HUDEP-2 (cell line): ENCODE data around the gene FAM20C.
A peak's percentile ranks its signal among the peaks of the same experiment; 100 is the strongest.

Experiments used
- DNase-seq, 76 experiments: peaks; one replicate each; lab custom pipeline; 2025; ENCODE audit not compliant: unreplicated experiment in 76 of 76; lab: John Stamatoyannopoulos, UW

The FAM20C gene

DNA sequence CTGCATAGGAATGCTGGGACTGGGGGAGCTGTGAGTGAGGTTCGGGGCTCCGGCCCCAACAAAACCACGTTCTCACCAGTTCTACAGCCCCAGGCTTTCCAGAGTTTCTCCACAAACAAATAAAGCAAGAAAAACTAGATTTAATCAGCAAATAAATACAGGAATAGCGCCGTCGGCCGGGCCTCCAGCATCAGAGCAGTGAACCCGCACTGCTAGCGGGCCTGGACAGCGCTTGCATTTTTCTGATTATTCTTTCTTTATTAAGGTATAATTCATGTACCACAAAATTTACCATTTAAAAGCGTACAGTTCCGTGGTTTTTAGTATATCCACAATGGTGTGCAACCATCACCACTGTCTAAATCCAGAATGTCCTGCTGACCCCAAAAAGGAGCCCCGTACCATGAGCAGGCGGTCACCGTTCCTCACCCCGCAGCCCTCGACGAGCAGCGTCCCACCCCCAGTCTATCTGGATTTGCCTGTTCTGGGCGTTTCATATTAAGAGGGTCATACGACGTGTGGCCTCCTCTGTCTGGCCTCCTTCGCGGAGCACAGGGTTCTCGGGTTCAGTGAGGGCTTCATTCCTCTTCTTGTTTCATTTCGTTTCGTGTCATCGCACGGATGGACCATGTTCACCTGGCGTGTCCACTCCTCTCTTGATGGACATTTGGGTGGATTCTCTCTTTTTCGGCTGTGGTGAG lies 62.1 kb downstream of the FAM20C start:
- no peak for DNase-seq

DNA sequence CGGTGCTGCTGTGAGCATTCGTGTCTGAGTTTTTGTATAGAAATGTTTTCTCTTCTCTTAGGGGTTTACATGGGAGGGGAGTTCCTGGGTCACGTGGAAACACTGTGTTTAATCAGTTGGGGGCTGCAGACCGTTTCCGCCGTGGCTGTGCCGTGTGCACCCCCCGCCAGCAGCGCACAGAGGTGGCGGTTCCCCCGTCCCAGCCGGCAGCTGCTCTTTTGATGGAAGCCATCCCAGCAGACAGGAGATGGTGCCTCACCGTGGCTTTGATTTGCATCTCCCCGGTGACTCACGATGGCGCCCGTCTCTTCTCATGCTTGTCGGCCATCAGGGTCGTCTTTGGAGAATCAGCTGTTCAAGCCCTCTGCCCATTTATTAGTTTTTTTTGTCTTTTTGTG lies 62.7 kb downstream of the FAM20C start:
- DNase-seq = no peak

DNA sequence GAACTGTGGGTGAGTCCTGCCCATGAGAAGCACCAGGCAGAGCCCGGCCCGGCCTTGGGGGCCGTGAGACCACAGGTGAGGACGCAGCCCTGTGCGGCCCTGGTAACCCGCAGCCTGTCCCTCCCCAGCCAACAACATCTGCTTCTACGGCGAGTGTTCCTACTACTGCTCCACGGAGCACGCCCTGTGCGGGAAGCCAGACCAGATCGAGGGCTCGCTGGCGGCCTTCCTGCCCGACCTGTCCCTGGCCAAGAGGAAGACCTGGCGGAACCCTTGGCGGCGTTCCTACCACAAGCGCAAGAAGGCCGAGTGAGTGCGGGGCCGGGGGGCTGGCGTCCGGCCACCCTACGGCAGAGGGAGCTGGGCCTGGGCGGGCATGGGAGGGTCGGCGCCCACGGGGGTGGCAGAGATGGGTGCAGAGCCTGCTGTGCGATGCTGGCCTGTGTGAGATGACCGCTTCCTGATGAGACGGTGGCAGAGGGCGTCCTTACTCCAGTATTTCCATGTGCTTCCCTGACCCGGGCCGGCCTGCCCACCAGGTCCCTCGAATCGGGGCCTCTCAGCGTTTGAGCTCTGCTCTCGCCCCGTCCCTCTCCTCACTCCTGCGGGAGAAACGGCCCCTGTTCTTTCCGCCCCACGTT lies 63.5 kb downstream of the FAM20C start:
- DNase-seq = no peak

DNA sequence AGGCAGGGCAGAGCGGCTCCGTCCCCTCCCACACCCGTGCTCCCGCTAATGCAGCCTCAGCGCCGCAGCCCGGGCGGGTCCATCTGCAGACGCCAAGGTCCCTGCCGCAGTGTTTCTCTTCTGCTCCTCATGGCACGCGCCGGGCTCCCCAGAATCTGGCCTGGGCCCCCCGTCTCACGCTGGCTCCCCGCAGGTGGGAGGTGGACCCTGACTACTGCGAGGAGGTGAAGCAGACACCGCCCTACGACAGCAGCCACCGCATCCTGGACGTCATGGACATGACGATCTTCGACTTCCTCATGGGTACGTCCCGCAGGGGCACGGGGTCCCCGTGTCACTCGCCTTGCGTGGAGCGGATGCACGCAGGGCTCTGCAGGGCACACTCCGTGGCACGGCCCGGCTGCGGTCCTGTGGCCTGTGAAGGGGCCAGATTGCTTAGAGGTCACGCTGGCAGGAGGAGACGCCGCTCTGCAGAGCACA lies 64.1 kb downstream of the FAM20C start:
- DNase-seq = no peak

DNA sequence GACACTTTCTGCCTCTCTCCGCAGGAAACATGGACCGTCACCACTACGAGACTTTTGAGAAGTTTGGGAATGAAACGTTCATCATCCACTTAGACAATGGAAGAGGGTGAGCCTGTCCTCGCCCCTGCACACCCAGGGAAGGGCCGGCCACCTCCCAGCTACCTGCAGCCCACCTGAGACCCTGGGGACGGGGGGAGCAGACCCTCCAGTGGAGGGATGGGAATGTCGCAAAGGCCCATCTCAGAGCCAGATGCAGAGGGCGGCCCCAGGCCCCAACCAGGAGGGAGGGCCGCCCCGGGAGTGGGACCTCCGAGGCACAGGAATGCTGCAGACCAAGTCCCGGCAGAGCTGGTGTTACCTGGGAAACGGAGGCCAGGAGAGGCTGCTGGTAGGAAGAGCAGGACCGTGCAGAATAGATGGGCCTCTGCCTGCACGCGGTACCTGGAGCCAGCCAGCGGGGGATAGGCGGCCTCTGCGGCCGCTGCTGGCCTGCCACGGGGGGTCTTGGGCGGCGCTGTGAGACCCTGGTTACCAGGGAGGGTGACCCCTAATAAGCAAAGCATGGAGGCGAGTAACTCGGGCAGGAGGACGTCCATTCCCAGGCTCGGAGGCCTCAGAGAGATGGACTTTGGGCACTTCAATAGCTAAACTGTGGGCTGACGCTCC lies 64.7 kb downstream of the FAM20C start:
- DNase-seq = no peak

DNA sequence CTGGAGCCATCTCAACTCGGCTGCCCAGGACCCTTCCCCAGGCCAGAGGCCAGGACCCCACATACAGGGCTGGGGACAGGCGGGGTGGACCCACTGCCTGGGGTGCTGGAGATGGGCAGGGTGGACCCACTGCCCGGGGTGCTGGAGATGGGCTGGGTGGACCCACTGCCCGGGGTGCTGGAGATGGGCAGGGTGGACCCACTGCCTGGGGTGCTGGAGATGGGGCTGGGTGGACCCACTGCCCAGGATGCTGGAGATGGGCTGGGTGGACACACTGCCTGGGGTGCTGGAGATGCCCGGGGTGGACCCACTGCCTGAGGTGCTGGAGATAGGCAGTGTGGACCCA lies 65.2 kb downstream of the FAM20C start:
- no peak for DNase-seq

DNA sequence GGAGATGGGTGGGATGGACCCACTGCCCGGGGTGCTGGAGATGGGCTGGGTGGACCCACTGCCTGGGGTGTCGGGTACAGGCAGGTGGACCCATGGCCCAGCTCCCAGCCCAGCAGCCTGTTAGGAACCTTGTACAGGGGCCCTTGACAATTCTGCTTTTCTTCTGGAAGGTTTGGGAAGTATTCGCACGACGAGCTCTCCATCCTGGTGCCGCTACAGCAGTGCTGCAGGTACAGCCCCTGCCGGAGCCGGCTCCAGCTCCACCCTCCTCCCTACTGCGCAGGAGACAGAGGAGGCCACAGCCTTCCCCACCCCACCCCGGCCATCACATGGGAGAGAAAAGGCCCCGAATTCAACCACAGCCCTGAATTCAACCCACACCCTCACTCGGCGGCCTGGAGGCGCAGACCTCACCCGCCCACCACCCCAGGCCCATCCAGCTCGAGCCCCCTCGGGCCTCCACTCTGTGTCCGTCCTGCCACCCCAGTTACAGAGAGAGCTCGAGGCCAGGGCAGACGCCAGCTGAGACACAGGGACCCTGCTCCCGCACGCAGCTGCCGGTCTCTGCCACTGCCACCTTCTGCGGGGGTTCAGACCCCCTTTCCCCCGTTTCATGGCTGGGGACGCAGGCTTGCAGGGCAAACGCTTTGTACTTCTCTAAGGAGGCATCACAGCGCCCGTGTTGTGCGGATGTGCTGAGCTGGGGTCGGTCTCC lies 66.3 kb downstream of the FAM20C start:
- DNase-seq = no peak

GRCh38 chr7:259191-259505 lies 66.8 kb downstream of the FAM20C start:
- no peak for DNase-seq

- DNase-seq = no peak
These were observed 67.5 kb downstream of the FAM20C start for GRCh38 chr7:259751-260405.

- DNase-seq = no peak
These were observed 68.3 kb downstream of the FAM20C start for GRCh38 chr7:260441-261281.

DNA sequence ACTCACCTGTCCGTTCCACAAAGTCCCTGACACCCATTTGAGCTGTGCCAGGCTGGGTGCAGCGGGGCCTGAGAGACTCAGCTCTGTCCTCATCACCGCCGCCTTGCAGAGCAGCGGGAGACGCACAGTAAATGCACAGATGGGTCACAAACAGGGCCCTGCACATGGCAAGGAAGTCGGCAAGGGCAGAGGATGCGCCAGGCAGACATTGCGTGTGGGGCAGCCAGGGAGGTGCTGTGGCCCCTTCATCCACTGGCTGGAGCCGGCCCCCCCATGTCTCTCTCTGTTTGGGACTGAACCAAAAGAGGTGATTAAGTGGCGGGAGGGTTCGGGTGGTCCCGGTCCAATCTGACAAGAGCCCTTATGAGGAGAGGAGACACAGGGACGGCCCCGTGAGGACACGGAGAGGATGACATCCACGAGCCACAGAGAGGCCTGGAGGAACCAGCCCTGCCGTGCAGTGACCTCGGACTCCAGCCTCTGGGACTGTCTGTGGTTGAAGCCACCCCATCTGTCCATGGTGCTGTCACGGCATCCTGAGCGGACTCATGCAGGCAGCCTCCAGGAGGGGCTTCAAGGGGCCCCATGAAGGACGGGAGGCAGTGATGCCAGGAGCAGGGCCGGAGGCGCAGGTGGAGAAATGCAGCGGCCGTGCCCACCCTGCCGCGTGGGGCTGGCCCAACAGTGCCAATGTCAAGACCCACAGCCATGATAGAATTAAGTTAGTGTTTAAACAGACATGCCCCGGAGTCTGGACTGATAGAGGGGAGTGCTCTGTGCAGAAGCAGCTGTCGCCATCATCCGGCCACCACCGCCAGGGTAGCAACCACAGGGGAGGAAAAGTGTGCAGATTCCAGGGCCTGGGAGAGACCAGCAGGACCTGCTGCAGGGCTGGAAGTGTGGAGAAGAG lies 69.2 kb downstream of the FAM20C start:
- DNase-seq = no peak

GRCh38 chr7:262251-262572 lies 69.8 kb downstream of the FAM20C start:
- no peak for DNase-seq

- peak in 2 of 76 experiments; percentile 2 to 8 for DNase-seq
These were observed 70.4 kb downstream of the FAM20C start for GRCh38 chr7:262631-263311.

GRCh38 chr7:263483-264351 lies 71.3 kb downstream of the FAM20C start:
- peak in 28 of 76 experiments; percentile 6 to 68 (median 43) for DNase-seq

GRCh38 chr7:264541-265191 lies 72.3 kb downstream of the FAM20C start:
- DNase-seq = no peak

DNA sequence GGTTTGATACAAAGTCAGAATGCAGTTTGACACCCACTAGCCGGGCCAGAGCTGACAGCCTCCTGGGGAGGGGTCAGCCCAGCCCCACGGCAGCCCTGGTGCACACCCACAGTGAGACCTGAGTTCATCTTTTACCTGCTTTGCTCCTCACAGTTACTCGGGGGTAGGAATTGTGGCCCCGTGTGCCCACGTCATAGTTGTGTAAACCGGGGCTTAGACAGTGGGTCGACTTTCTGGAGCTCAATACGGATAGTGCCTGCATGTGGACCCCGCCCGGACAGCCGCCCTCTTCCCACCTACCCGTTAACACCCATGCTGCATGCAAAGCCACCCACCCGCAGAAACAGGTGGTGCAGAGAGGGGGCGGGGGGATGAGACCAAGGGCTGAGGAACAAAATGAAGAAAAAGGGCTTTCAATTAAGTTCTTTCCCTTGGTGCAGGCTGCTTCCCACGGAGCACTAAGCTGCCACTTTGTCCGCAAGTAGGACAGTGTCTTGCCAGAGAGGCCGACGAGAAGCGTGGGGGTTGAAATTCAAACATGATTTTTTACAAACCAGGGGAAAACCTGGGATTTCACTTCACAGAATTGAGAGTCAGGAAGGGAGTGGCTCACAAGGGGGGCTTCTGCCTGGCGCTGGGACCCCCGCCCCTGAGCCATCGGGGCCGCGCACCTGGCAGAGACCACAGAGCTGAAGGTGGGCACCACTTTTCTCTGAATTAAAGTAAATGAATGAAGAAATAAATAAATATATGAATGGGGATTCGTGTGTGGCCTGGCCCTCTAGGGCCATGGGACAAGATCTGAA lies 73.0 kb downstream of the FAM20C start:
- DNase-seq = no peak
